Endothelial cell of umbilical vein (primary cell): ENCODE measurements around the gene CEP85L.
"Not testable (repeated sequence)": the region's sequence is repeated elsewhere in the genome, so short reads cannot be mapped to it uniquely, and the experiment has no call there.

Source experiments
- CTCF ChIP-seq, 2 donors: IDR thresholded peaks; 1 replicate in 1 of 2; 2 replicates in 1 of 2; pipeline ENCODE4 v1.5.1; 2011; ENCODE audit warnings: low read length in 2 of 2, mild to moderate bottlenecking in 2 of 2, moderate library complexity in 2 of 2, control low read depth in 1 of 2, inconsistent platforms in 1 of 2, low read depth in 1 of 2; ENCODE audit not compliant: insufficient read depth in 1 of 2; ENCODE audit errors: extremely low read depth in 1 of 2
- EZH2 ChIP-seq: IDR thresholded peaks from 2 replicates; pipeline ENCODE4 v1.6.1; 2012; ENCODE audit warnings: borderline replicate concordance, low read depth, mild to moderate bottlenecking, moderate library complexity, low read length, inconsistent platforms; ENCODE audit not compliant: severe bottlenecking
- GATA2 ChIP-seq: IDR thresholded peaks from 2 replicates; pipeline ENCODE4 v1.7.0; 2011; ENCODE audit warnings: low read depth, mild to moderate bottlenecking, moderate library complexity, mixed read lengths, low read length; ENCODE audit not compliant: insufficient read length, insufficient read depth
- POLR2A ChIP-seq: IDR thresholded peaks from 2 replicates; pipeline ENCODE4 v1.6.1; 2012; ENCODE audit warnings: low read depth, mild to moderate bottlenecking, control low read depth, low read length
- POLR2AphosphoS5 ChIP-seq: IDR thresholded peaks from 2 replicates; pipeline ENCODE4 v1.6.1; 2012; ENCODE audit warnings: low read depth, mild to moderate bottlenecking, control low read depth, low read length, moderate library complexity; ENCODE audit not compliant: insufficient read depth

DNA sequence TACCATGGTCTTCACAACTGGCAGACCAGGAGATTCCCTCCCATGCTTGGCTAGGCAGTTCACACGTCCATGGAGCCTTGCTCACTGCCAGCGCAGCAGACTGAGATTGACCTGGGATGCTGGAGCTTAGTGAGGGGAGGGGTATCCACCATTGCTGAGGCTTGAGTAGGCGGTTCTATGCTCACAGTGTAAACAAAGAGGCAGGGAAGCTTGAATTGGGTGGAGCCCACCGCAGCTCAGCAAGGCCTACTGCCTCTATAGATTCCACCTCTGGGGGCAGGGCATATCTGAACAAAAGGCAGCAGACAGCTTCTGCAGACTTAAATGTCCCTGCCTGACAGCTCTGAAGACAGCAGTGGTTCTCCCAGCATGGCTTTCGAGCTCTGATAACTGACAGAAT lies 230.1 kb downstream of the CEP85L start:
- TF ChIP-seq POLR2A; CTCF (IDR thresholded peaks at IDR 0.05; ENCODE audit: extremely low read depth in 1 of 2, insufficient read depth in 1 of 2, low read depth in 1 of 2, low read length in 2 of 2); EZH2; POLR2AphosphoS5; GATA2: not testable (repeated sequence)
